ENCODE measurements around the gene XRCC1.

GRCh38 chr19:43552198-43552450, 23.2 kb downstream of the XRCC1 start:
- no peak for TF ChIP-seq CTCF (IDR thresholded peaks at IDR 0.05; ENCODE audit: insufficient read depth, low read length)
- no peak for TF ChIP-seq REST (IDR thresholded peaks at IDR 0.05; ENCODE audit: insufficient replicate concordance, low read depth)
- TF ChIP-seq POLR2AphosphoS5 (IDR thresholded peaks at IDR 0.05; ENCODE audit: low read depth) = no peak
- no peak for TF ChIP-seq GABPA (IDR thresholded peaks at IDR 0.05; ENCODE audit: low read depth)
- TF ChIP-seq SPI1 (IDR thresholded peaks at IDR 0.05; ENCODE audit: borderline replicate concordance, low read depth) = no peak

All from HL-60 (cell line).